ENCODE results near the gene PTPRD. TPM values are rescaled to one million over a fixed set of nuclear protein-coding genes. Genes with fewer than 3 reads are reported as not detected.

The PTPRD gene
- total RNA-seq, 1 donor from 2014 or later: 5.7 TPM

- Mint-ChIP-seq H3K4me1 (ENCODE audit: low read depth) (no peaks in the 10 kb centered on the region), H3K27me3 (ENCODE audit: low read depth) (peaks cover 20% of the 10 kb centered on the region), H3K36me3 (ENCODE audit: low read depth) (no peaks in the 10 kb centered on the region), H3K9me3 (ENCODE audit: low read depth) (no peaks in the 10 kb centered on the region), H3K27ac (ENCODE audit: unreplicated experiment) (no peak overlapping the region), H3K4me3 (ENCODE audit: unreplicated experiment) (no peak overlapping the region)
- TF ChIP-seq CTCF (IDR thresholded peaks at IDR 0.05): no peak
- DNase-seq (ENCODE audit: low spot score): no peak
These were observed 2330.3 kb downstream of the PTPRD start for GRCh38 chr9:8282535-8282934.

- Mint-ChIP-seq H3K9me3 (ENCODE audit: low read depth) (peaks cover 11% of the 10 kb centered on the region), H3K4me3 (ENCODE audit: unreplicated experiment) (no peak overlapping the region), H3K36me3 (ENCODE audit: low read depth) (peaks cover 4% of the 10 kb centered on the region), H3K27me3 (ENCODE audit: low read depth) (peaks cover 17% of the 10 kb centered on the region), H3K27ac (ENCODE audit: unreplicated experiment) (no peak overlapping the region), H3K4me1 (ENCODE audit: low read depth) (no peaks in the 10 kb centered on the region)
- no peak for DNase-seq (ENCODE audit: low spot score)
- no peak for TF ChIP-seq CTCF (IDR thresholded peaks at IDR 0.05)
These were observed 2332.0 kb downstream of the PTPRD start for GRCh38 chr9:8280811-8281210.

- H3K27me3 Mint-ChIP-seq (ENCODE audit: low read depth): peaks cover 9% of the 10 kb centered on the region
- H3K27ac Mint-ChIP-seq (ENCODE audit: unreplicated experiment): no peak overlapping the region
- no peaks in the 10 kb centered on the region for H3K4me1 Mint-ChIP-seq (ENCODE audit: low read depth)
- H3K4me3 Mint-ChIP-seq (ENCODE audit: unreplicated experiment): no peak overlapping the region
- TF ChIP-seq CTCF (IDR thresholded peaks at IDR 0.05): no peak
- peaks cover 14% of the 10 kb centered on the region for H3K9me3 Mint-ChIP-seq (ENCODE audit: low read depth)
- DNase-seq (ENCODE audit: low spot score): no peak
- H3K36me3 Mint-ChIP-seq (ENCODE audit: low read depth): peaks cover 5% of the 10 kb centered on the region
These were observed 2334.8 kb downstream of the PTPRD start for GRCh38 chr9:8278048-8278447.

GRCh38 chr9:8270235-8270634 is 2342.6 kb downstream of the PTPRD start:
- TF ChIP-seq CTCF (IDR thresholded peaks at IDR 0.05): no peak
- Mint-ChIP-seq H3K4me3 (ENCODE audit: unreplicated experiment) (no peak overlapping the region), H3K9me3 (ENCODE audit: low read depth) (peaks cover 9% of the 10 kb centered on the region), H3K27me3 (ENCODE audit: low read depth) (peaks cover 5% of the 10 kb centered on the region), H3K4me1 (ENCODE audit: low read depth) (peaks cover 13% of the 10 kb centered on the region), H3K27ac (ENCODE audit: unreplicated experiment) (no peak overlapping the region), H3K36me3 (ENCODE audit: low read depth) (peaks cover 1% of the 10 kb centered on the region)
- DNase-seq (ENCODE audit: low spot score): no peak

GRCh38 chr9:8268881-8269280 is 2343.9 kb downstream of the PTPRD start:
- H3K4me3 Mint-ChIP-seq (ENCODE audit: unreplicated experiment): no peak overlapping the region
- H3K9me3 Mint-ChIP-seq (ENCODE audit: low read depth): peaks cover 6% of the 10 kb centered on the region
- no peak for DNase-seq (ENCODE audit: low spot score)
- TF ChIP-seq CTCF (IDR thresholded peaks at IDR 0.05): no peak
- H3K4me1 Mint-ChIP-seq (ENCODE audit: low read depth): peaks cover 13% of the 10 kb centered on the region
- no peak overlapping the region for H3K27ac Mint-ChIP-seq (ENCODE audit: unreplicated experiment)
- H3K36me3 Mint-ChIP-seq (ENCODE audit: low read depth): no peaks in the 10 kb centered on the region
- H3K27me3 Mint-ChIP-seq (ENCODE audit: low read depth): peaks cover 8% of the 10 kb centered on the region

Data from chondrocyte (in vitro differentiated cells).